ENCODE results near the gene SNRNP48. TPM values are rescaled to one million over a fixed set of nuclear protein-coding genes. Genes with fewer than 3 reads are reported as not detected.

SNRNP48 gene
- polyA plus RNA-seq, 1 of the 3 experiments (the other 2 are of a cell fraction) = 5.7 TPM

DNA sequence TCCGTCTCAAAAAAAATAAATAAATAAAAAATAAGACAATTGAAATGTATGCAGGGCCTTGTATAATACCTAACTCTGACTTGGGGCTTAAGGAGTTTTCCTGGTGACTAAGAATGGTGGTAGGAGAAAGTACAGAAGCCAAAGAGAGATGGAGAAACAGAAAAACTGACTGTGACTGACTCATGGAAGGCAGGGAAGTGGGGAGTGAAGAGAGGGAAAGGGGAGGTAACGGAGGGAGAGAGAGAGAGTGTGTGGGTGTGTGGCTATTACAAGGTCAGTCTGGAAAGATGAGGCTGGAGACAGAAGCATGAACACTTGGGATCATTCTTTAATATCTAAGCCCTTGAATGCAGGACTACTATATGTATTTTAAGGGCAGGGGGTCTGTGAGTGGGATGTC is 38.5 kb downstream of the SNRNP48 start:
- Histone ChIP-seq H2AFZ (ENCODE audit: low read depth) (no peak overlapping the region), H3K9me2 (no peaks in the 10 kb centered on the region), H3K4me3 (ENCODE audit: low read depth in 2 of 2, low read length in 1 of 2) (no peak overlapping the region), H3K27ac (ENCODE audit: low read depth in 2 of 2, low read length in 1 of 2) (no peak overlapping the region), H3K9ac (no peak overlapping the region), H3K9me3 (no peaks in the 10 kb centered on the region), H3K4me2 (no peak overlapping the region), H3K79me2 (ENCODE audit: insufficient read depth) (no peaks in the 10 kb centered on the region), H3K36me3 (replicated peaks in 1 of 2; ENCODE audit: control insufficient read depth in 1 of 2, insufficient read depth in 2 of 2, low read length in 1 of 2) (no peaks in the 10 kb centered on the region), H4K20me1 (ENCODE audit: insufficient read depth) (no peaks in the 10 kb centered on the region), H3K27me3 (ENCODE audit: insufficient read depth) (no peaks in the 10 kb centered on the region), H3K4me1 (ENCODE audit: control insufficient read depth in 1 of 2, insufficient read depth in 2 of 2, low read depth in 1 of 2, low read length in 1 of 2) (no peaks in the 10 kb centered on the region), H3F3A (replicated peaks; ENCODE audit: insufficient read depth) (no peaks in the 10 kb centered on the region)
- WGBS (ENCODE audit: low lambda C conversion rate) = 46% methylated on average over 2 of the region's 2 CpGs
- ChIA-PET POLR2A (no interaction called here), CTCF (no interaction called here)
- no peak for DNase-seq
- no peak for TF ChIP-seq TAF1 (IDR thresholded peaks at IDR 0.05; ENCODE audit: borderline replicate concordance, low read depth, low read length)

DNA sequence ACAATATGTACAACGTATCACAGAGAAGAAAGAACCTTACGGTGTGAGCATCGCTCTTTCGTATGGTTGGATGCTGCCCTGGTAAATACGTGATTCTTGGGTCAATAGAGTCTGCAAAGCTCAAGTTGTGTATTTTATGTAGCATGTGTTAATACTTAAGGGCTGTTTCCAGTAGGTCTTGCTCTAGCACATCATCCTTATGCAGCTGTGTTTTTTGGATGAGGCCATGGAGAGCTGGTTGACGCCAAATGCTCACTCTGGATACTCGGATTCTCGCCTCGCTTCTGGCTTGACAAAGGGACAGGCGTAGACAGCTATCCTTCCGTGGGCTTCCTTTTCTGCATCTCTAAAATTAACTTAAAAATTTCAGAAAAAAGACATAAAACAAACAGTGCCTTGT is 38.9 kb downstream of the SNRNP48 start:
- DNase-seq = no peak
- Histone ChIP-seq H3K27me3 (ENCODE audit: insufficient read depth) (no peaks in the 10 kb centered on the region), H3K9me3 (no peaks in the 10 kb centered on the region), H3K27ac (ENCODE audit: low read depth in 2 of 2, low read length in 1 of 2) (no peak overlapping the region), H3K9me2 (no peaks in the 10 kb centered on the region), H3K79me2 (ENCODE audit: insufficient read depth) (no peaks in the 10 kb centered on the region), H3F3A (replicated peaks; ENCODE audit: insufficient read depth) (no peaks in the 10 kb centered on the region), H3K4me3 (ENCODE audit: low read depth in 2 of 2, low read length in 1 of 2) (no peak overlapping the region), H3K9ac (no peak overlapping the region), H4K20me1 (ENCODE audit: insufficient read depth) (no peaks in the 10 kb centered on the region), H2AFZ (ENCODE audit: low read depth) (no peak overlapping the region), H3K4me1 (ENCODE audit: control insufficient read depth in 1 of 2, insufficient read depth in 2 of 2, low read depth in 1 of 2, low read length in 1 of 2) (no peaks in the 10 kb centered on the region), H3K4me2 (no peak overlapping the region), H3K36me3 (replicated peaks in 1 of 2; ENCODE audit: control insufficient read depth in 1 of 2, insufficient read depth in 2 of 2, low read length in 1 of 2) (no peaks in the 10 kb centered on the region)
- POLR2A ChIA-PET = no interaction called here
- CTCF ChIA-PET = no interaction called here
- 80% methylated on average over 11 of the region's 11 CpGs for WGBS (ENCODE audit: low lambda C conversion rate)
- TF ChIP-seq, protein P1, sequence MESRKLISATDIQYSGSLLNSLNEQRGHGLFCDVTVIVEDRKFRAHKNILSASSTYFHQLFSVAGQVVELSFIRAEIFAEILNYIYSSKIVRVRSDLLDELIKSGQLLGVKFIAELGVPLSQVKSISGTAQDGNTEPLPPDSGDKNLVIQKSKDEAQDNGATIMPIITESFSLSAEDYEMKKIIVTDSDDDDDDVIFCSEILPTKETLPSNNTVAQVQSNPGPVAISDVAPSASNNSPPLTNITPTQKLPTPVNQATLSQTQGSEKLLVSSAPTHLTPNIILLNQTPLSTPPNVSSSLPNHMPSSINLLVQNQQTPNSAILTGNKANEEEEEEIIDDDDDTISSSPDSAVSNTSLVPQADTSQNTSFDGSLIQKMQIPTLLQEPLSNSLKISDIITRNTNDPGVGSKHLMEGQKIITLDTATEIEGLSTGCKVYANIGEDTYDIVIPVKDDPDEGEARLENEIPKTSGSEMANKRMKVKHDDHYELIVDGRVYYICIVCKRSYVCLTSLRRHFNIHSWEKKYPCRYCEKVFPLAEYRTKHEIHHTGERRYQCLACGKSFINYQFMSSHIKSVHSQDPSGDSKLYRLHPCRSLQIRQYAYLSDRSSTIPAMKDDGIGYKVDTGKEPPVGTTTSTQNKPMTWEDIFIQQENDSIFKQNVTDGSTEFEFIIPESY (IDR thresholded peaks at IDR 0.05; ENCODE audit: borderline replicate concordance, low read depth) = no peak
- no peak for TF ChIP-seq GATA2 (CRISPR knock-in tag; IDR thresholded peaks at IDR 0.05)
- TF ChIP-seq EP300 (IDR thresholded peaks at IDR 0.05; ENCODE audit: borderline replicate concordance in 1 of 2, low read depth in 1 of 2, low read length in 1 of 2) = no peak
- TF ChIP-seq, protein P2, sequence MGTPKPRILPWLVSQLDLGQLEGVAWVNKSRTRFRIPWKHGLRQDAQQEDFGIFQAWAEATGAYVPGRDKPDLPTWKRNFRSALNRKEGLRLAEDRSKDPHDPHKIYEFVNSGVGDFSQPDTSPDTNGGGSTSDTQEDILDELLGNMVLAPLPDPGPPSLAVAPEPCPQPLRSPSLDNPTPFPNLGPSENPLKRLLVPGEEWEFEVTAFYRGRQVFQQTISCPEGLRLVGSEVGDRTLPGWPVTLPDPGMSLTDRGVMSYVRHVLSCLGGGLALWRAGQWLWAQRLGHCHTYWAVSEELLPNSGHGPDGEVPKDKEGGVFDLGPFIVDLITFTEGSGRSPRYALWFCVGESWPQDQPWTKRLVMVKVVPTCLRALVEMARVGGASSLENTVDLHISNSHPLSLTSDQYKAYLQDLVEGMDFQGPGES (IDR thresholded peaks at IDR 0.05; ENCODE audit: low read depth, low read length) = no peak
- TF ChIP-seq, protein P3, sequence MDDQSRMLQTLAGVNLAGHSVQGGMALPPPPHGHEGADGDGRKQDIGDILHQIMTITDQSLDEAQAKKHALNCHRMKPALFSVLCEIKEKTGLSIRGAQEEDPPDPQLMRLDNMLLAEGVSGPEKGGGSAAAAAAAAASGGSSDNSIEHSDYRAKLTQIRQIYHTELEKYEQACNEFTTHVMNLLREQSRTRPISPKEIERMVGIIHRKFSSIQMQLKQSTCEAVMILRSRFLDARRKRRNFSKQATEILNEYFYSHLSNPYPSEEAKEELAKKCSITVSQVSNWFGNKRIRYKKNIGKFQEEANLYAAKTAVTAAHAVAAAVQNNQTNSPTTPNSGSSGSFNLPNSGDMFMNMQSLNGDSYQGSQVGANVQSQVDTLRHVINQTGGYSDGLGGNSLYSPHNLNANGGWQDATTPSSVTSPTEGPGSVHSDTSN (IDR thresholded peaks at IDR 0.05) = no peak
- TF ChIP-seq RCOR1 (IDR thresholded peaks at IDR 0.05; ENCODE audit: low read length) = no peak
- TF ChIP-seq GABPA (IDR thresholded peaks at IDR 0.05; ENCODE audit: low read depth) = no peak
- TF ChIP-seq, protein P4, sequence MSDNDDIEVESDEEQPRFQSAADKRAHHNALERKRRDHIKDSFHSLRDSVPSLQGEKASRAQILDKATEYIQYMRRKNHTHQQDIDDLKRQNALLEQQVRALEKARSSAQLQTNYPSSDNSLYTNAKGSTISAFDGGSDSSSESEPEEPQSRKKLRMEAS (IDR thresholded peaks at IDR 0.05; ENCODE audit: low read depth) = no peak

All from SK-N-SH (cell line).